ENCODE measurements around the gene MAP2K6. TPM values are rescaled to one million over a fixed set of nuclear protein-coding genes. Genes with fewer than 3 reads are reported as not detected.

The MAP2K6 gene
- total and polyA plus RNA-seq, 2 donors (not counting 3 experiments of a cell fraction or from before 2014, with no cell fraction given), result 5.9 to 13.9 TPM

GRCh38 chr17:69503711-69504110 lies 89.2 kb downstream of the MAP2K6 start:
- Histone ChIP-seq H3K36me3 (ENCODE audit: control insufficient read depth in 2 of 2, extremely low read depth in 1 of 2, insufficient read depth in 2 of 2, low read length in 2 of 2) (no peaks in the 10 kb centered on the region), H3K79me2 (ENCODE audit: control insufficient read depth, insufficient read depth, low read length) (no peaks in the 10 kb centered on the region), H3K9ac (replicated peaks; ENCODE audit: extremely low read depth, insufficient read depth, low read length) (no peak overlapping the region), H3K4me3 (replicated peaks in 1 of 3; ENCODE audit: insufficient read depth in 1 of 3, low read depth in 1 of 3, low read length in 3 of 3) (no peak overlapping the region), H4K20me1 (replicated peaks; ENCODE audit: control insufficient read depth, extremely low read depth, insufficient read depth, low read length) (no peaks in the 10 kb centered on the region), H3K27me3 (ENCODE audit: control insufficient read depth in 2 of 2, insufficient read depth in 2 of 2, low read length in 2 of 2) (no peaks in the 10 kb centered on the region), H3K4me2 (ENCODE audit: insufficient read depth, low read length) (no peak overlapping the region), H3K9me1 (replicated peaks; ENCODE audit: control insufficient read depth, extremely low read depth, insufficient read depth, low read length) (no peaks in the 10 kb centered on the region), H3K27ac (ENCODE audit: insufficient read depth, low read depth, low read length) (no peak overlapping the region), H3K4me1 (ENCODE audit: control insufficient read depth, extremely low read depth, insufficient read depth, low read length) (peaks cover 12% of the 10 kb centered on the region), H2AFZ (ENCODE audit: low read depth, low read length) (no peak overlapping the region), H3K9me3 (replicated peaks; ENCODE audit: control insufficient read depth, insufficient read depth, low read length) (no peaks in the 10 kb centered on the region)
- BruUV-seq (replicated peaks), result no TSS peak
- dilution Hi-C loops (cut with MboI; ENCODE audit: extremely low pct_ligation_motif_present, low sequenced_read_pairs) (no loop called here), intact Hi-C loops (cut with micrococcal nuclease) (loop anchor here (5.0 kb wide), 1 partner anchor 176 kb away; the partner anchor contains the start of gene ABCA5)
- no peak for DNase-seq (ENCODE audit: low read depth, low spot score)
- TF ChIP-seq CTCF (IDR thresholded peaks at IDR 0.05; ENCODE audit: extremely low read depth in 1 of 2, insufficient read depth in 1 of 2, low read depth in 1 of 2, low read length in 2 of 2), result no peak
- TF ChIP-seq MYC (IDR thresholded peaks at IDR 0.05; ENCODE audit: low read depth, low read length), result no peak
- TF ChIP-seq MAX (IDR thresholded peaks at IDR 0.05; ENCODE audit: insufficient read depth, insufficient read length), result no peak
- TF ChIP-seq FOS (IDR thresholded peaks at IDR 0.05; ENCODE audit: borderline replicate concordance, insufficient read depth, low read length), result no peak
- no peak for TF ChIP-seq POLR2AphosphoS5 (IDR thresholded peaks at IDR 0.05; ENCODE audit: insufficient read depth, low read depth, low read length)
- no peak for TF ChIP-seq POLR2A (IDR thresholded peaks at IDR 0.05; ENCODE audit: low read depth, low read length)
- no peak for TF ChIP-seq JUN (IDR thresholded peaks at IDR 0.05; ENCODE audit: borderline replicate concordance, insufficient read depth, insufficient read length, low read depth)
- no peak for TF ChIP-seq GATA2 (IDR thresholded peaks at IDR 0.05; ENCODE audit: insufficient read depth, insufficient read length, low read depth, low read length)
- no peak for TF ChIP-seq EZH2 (IDR thresholded peaks at IDR 0.05; ENCODE audit: borderline replicate concordance, low read depth, low read length, severe bottlenecking)
- FAIRE-seq, result no peak
- ChIA-PET POLR2A (no interaction called here), CTCF (interaction anchor here (2.0 kb wide), 1 partner anchor 169 kb away, joined by 5 read pairs; no protein-coding TSS in a partner anchor)

Measured in endothelial cell of umbilical vein (primary cell).